Right cardiac atrium (tissue), 5 donors: ENCODE measurements around the gene ZNF675. TPM values are rescaled to one million over a fixed set of nuclear protein-coding genes. Genes with fewer than 3 reads are reported as not detected.
"Not testable (repeated sequence)": the region's sequence is repeated elsewhere in the genome, so short reads cannot be mapped to it uniquely, and the experiment has no call there.

ENCODE experiments used
- ATAC-seq, 2 donors: fragments of 200-7000 bp; cut with Tn5 transposase; one replicate each; pipeline versions ENCODE4 v1.8.0 to v1.9.1; 2020; ENCODE audit warnings: moderate library complexity in 2 of 2, mild to moderate bottlenecking in 1 of 2
- DNase-seq, 3 donors: peaks; one replicate each; pipeline ENCODE4 v3.0.0-alpha.2; 2020
- H3K27ac ChIP-seq: one replicate; pipeline ENCODE4 v1.5.1; 2013; ENCODE audit warnings: mild to moderate bottlenecking, low read length, control low read depth, moderate library complexity
- H3K27me3 ChIP-seq: one replicate; pipeline ENCODE4 v1.6.1; 2013; ENCODE audit not compliant: control insufficient read depth, insufficient read depth
- H3K4me1 ChIP-seq: one replicate; pipeline ENCODE4 v1.6.1; 2013; ENCODE audit warnings: low read length; ENCODE audit not compliant: control insufficient read depth, insufficient read depth
- H3K4me3 ChIP-seq: one replicate; pipeline ENCODE4 v1.5.1; 2013; ENCODE audit warnings: low read length, control low read depth
- H3K9me3 ChIP-seq: one replicate; pipeline ENCODE4 v1.6.1; 2013; ENCODE audit warnings: low read length; ENCODE audit not compliant: control insufficient read depth
- WGBS: extraction: QIAGEN DNeasy Blood & Tissue Kit; methylation state at CpG from one replicate; pipeline ENCODE4 v1.1.7; 2013; 5-methylcytosine and 5-hydroxymethylcytosine counted together
- intact Hi-C, 4 donors: fragments of 100-400 bp; cut with DNase I; formaldehyde crosslinking; loops; one replicate each; pipeline versions ENCODE4 v1.11.0 to v1.14.0; 2022 to 2023
- long read RNA-seq, 4 donors: library from polyadenylated mRNA; unstranded; transcript quantifications; one replicate each; pipeline ENCODE4 v2.0.0, GENCODE V29; 2020 to 2021
- polyA plus RNA-seq: library from polyadenylated mRNA; stranded (reverse); fragments of 200-250 nt; gene quantifications from one replicate; pipeline ENCODE4 v1.2.3, GENCODE V29; 2013
- total RNA-seq, 4 donors: library from RNA; stranded (reverse); fragmentation: NEBNext Ultra II Directional; extraction: Animal tissue kit (Norgen Biotek cat#: 25700); gene quantifications; one replicate each; pipeline ENCODE4 v1.2.1, GENCODE V29; 2021
- donor health status: healthy with polysubstance abuse.
- donor health status: DM: no; HTN: yes; CAD: no.
- donor health status: DM: no; HTN: no; CAD: no.
- donor health status: DM: no; HTN: yes; CAD: no; lungs with severe emphysema.
- donor health status: DM: yes; HTN: yes; CAD: no.

ZNF675 gene
- total RNA-seq (1 to 10 TPM; 5.2 to 5.5 (median 5.3) TPM), polyA plus RNA-seq (2.9 TPM)
- long read RNA-seq, donor 1, transcript ZNF675-201 (4 exons, 2,301 nt), result major isoform, 8 of 9 reads
- long read RNA-seq, donor 1, partial matches to known transcripts, result 0 of 9 reads
- long read RNA-seq, donor 1, other reads (novel, unspliced or antisense), result 1 of 9 reads
- long read RNA-seq, donor 2, partial matches to known transcripts, result 0 of 2 reads
- long read RNA-seq, donor 2, other reads (novel, unspliced or antisense), result 1 of 2 reads
- long read RNA-seq, donor 3, transcript ZNF675-201 (4 exons, 2,301 nt), result major isoform, 9 of 10 reads
- long read RNA-seq, donor 3, partial matches to known transcripts, result 0 of 10 reads
- long read RNA-seq, donor 3, other reads (novel, unspliced or antisense), result 1 of 10 reads
- long read RNA-seq, donor 4, partial matches to known transcripts, result 0 of 3 reads
- long read RNA-seq, donor 4, other reads (novel, unspliced or antisense), result 0 of 3 reads

DNA sequence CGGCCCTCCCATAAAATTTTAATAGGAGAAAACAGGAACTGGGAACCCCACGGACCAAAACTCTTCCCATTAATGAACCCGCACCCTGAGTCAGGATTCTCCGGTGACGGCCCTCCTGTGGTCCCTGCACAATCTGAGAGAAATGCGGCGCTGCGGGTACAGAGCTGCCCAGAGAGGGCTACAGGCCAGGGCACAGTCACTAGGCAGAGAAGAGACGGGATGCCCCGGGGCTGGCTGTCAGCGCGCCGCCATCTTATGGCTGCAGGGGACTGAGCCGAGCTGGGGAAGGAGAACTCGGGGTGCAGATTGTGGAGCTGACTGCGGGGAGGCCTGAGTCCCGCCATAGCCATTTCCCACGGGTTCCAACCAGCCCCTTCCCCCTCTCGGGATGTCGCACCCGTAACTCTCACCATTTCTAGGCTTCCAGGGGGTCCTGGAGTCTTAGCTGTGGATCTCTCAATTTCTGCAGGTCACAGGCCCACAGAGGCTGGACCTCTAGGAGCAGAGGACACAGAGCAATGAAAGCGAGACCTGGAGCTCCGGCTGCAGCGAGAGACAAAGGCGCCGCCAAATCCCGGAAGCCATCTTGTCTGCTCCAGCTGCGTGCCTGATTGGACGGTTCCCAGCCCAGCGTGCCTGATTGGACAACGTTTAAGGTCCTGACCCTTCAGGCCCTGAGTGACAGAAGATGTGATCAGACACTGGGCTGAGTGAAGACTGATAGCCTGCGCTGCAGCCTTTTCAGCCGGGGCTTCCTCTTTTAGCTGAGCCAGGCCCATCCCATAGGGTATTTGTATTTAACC, at the start of gene ZNF675:
Gene ZNF675 (minus strand): TSS at position 592 of the 803 bp plus-strand sequence. CDS start 179 bp downstream, at position 413.
- WGBS, result under 1% methylated on average over 33 of the region's 33 CpGs
- peak within 1 kb of the TSS; percentile 75 for H3K4me3 ChIP-seq
- DNase-seq (peak; percentile 94 to 98 (median 96)), ATAC-seq (peak; percentile 98 to 99)
- H3K27me3 ChIP-seq, result no peaks in the 10 kb centered on the region
- H3K4me1 ChIP-seq, result no peaks in the 10 kb centered on the region
- peak within 1 kb of the TSS; percentile 74 for H3K27ac ChIP-seq
- H3K9me3 ChIP-seq, result no peaks in the 10 kb centered on the region
- intact Hi-C loops, result no loop called here

DNA sequence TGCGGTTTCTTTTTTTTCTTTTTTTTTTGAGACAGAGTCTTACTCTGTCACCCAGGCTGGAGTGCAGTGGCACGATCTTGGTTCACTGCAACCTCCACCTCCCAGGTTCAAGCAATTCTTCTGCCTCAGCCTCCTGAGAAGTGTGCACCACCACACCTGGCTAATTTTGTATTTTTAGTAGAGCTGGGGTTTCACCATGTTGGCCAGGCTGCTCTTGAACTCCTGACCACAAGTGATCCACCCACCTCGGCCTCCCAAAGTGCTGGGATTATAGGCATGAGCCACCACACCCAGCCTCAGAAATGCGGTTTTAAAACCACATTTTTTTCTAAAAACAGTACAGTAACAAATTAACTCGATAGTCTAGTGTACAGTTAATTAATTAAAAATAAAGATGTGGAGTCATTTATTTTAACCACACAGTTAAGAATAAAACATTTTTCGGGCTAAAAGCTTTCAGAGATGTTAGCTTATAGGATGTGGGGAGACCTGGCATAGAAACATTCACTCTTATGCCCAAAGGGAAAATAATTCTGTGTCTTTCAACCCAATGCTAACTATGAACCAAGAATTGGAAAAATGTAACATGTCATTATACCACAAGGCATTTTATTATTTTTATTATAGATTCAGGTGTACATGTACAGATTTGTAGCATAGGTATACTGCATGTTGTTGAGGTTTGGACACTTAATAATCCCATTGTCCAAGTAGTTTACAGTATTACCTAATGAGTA, 43.9 kb upstream of the ZNF675 start:
- H3K4me3 ChIP-seq, H3K27ac ChIP-seq, H3K4me1 ChIP-seq, DNase-seq, H3K9me3 ChIP-seq, H3K27me3 ChIP-seq, ATAC-seq, intact Hi-C loops: not testable (repeated sequence)
- 87% methylated on average over 6 of the region's 6 CpGs for WGBS

DNA sequence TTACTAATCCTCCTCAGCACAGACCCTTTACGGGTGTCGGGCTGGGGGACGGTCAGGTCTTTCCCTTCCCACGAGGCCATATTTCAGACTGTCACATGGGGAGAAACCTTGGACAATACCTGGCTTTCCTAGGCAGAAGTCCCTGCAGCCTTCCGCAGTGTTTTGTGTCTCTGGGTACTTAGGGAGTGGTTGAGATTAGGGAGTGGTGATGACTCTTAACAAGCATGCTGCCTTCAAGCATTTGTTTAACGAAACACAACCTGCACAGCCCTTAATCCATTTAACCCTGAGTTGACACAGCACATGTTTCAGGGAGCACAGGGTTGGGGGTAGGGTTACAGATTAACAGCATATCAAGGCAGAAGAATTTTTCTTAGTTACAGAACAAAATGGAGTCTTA, 37.1 kb upstream of the ZNF675 start:
- H3K4me1 ChIP-seq, H3K27me3 ChIP-seq, DNase-seq, ATAC-seq, intact Hi-C loops, H3K4me3 ChIP-seq, H3K27ac ChIP-seq, H3K9me3 ChIP-seq: not testable (repeated sequence)
- WGBS, result 11% methylated on average over 3 of the region's 6 CpGs

DNA sequence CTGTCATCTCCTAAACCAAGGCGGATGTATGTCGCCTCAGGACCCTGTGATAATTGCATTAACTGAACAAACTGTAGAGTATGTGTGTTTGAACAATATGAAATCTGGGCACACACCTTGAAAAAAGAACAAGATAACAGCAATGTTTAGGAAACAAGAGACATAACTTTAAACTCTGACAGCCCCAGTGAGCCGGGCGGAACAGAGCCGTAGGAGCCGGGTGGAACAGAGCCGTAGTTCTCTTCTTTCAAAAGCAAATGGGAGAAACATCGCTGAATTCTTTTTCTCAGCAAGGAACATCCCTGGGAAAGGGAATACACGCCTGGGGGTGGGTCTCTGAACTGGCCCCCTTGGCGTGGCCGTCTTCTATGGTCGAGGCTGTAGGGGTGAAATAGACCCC, 31.8 kb upstream of the ZNF675 start:
- Histone ChIP-seq H3K4me1 (no peaks in the 10 kb centered on the region), H3K27ac (no peak overlapping the region), H3K9me3 (no peaks in the 10 kb centered on the region), H3K4me3 (no peak overlapping the region), H3K27me3 (no peaks in the 10 kb centered on the region)
- WGBS, result 7% methylated on average over 12 of the region's 12 CpGs
- intact Hi-C loops, result no loop called here
- no peak for ATAC-seq
- DNase-seq, result no peak

DNA sequence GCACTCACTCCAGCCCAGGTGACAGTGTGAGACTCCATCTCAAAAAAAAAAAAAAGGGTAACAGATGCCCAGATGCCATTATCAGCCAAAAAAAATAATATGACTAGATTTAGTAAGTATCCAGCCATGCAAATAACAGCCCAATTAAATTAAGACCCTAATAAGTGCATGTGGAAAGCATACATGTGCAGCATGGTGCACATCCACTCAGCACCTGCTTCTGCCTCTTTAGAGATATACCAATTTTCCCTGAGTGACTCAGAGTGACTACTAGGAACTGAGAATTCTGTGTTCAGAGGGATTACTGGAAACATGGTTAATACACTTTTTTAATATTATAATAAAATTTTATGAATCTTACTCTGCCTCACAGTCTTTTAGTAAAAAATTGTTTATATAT, 29.8 kb upstream of the ZNF675 start:
- intact Hi-C loops, result no loop called here
- Histone ChIP-seq H3K9me3 (no peaks in the 10 kb centered on the region), H3K4me3 (no peak overlapping the region), H3K27me3 (no peaks in the 10 kb centered on the region), H3K27ac (no peak overlapping the region), H3K4me1 (no peaks in the 10 kb centered on the region)
- ATAC-seq (no peak), DNase-seq (no peak)

DNA sequence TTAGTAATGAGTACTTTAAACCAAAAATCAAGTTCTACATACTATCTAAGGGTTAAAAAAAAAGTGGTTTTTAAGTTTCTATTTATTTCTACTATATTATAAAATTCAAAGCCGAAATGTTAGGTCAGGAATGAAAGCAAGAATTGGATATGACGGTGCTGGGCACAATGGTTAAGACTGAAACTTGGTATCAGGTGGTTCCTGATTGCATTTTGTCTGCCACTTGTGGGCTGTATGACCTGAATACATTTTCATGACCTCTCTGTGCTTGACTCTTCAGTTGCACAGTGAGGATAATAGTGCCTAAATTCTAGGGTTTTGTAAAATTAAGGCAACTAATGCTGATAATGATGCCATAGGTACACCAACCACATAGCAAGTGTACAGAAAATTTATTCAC, 22.3 kb upstream of the ZNF675 start:
- Histone ChIP-seq H3K4me1 (no peaks in the 10 kb centered on the region), H3K9me3 (no peaks in the 10 kb centered on the region), H3K27me3 (no peaks in the 10 kb centered on the region), H3K4me3 (no peak overlapping the region), H3K27ac (no peak overlapping the region)
- ATAC-seq (no peak), DNase-seq (no peak)
- intact Hi-C loops, result no loop called here
- WGBS, result 32% methylated on average over 2 of the region's 2 CpGs

DNA sequence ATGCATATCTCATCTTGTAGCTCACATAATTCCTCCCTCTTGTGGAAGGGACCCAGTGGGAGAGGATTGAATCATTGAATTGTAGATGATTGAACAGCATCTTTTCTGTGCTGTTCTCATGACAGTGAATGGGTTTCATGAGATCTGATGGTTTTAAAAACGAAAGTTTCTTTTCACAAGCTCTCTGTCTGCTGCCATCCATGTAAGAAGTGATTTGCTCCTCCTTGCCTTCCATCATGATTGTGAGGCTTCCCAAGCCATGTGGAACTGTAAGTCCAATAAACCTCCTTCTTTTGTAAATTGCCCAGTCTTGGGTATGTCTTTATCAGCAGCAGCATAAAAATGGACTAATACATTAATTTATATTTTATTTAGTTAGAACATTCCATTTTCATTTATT, 19.6 kb upstream of the ZNF675 start:
- Histone ChIP-seq H3K4me1 (no peaks in the 10 kb centered on the region), H3K4me3 (no peak overlapping the region), H3K27me3 (no peaks in the 10 kb centered on the region), H3K9me3 (no peaks in the 10 kb centered on the region), H3K27ac (no peak overlapping the region)
- DNase-seq, result no peak
- no peak for ATAC-seq
- 83% methylated on average over 1 of the region's 1 CpG for WGBS
- intact Hi-C loops, result no loop called here

DNA sequence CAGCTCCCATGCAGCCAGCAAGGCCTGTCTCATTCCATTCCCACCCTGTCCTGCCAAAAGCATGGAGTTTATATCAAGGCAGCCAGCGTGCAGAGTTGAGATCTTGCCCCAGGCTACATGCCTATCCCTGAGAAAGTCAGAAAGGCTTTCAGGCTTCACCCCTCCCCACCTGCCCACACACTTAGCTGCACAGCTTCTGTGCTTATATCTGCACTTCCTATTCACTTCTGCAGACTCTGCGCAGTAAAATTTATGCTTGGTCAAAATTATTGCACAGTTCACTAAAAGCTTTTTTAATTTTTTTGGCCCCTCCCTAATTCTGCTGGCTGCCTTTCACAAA, 12.5 kb upstream of the ZNF675 start:
- WGBS, result 65% methylated on average over 2 of the region's 2 CpGs
- Histone ChIP-seq H3K4me3 (no peak overlapping the region), H3K9me3 (no peaks in the 10 kb centered on the region), H3K27me3 (no peaks in the 10 kb centered on the region), H3K4me1 (no peaks in the 10 kb centered on the region), H3K27ac (no peak overlapping the region)
- ATAC-seq (no peak), DNase-seq (no peak)
- intact Hi-C loops, result no loop called here

DNA sequence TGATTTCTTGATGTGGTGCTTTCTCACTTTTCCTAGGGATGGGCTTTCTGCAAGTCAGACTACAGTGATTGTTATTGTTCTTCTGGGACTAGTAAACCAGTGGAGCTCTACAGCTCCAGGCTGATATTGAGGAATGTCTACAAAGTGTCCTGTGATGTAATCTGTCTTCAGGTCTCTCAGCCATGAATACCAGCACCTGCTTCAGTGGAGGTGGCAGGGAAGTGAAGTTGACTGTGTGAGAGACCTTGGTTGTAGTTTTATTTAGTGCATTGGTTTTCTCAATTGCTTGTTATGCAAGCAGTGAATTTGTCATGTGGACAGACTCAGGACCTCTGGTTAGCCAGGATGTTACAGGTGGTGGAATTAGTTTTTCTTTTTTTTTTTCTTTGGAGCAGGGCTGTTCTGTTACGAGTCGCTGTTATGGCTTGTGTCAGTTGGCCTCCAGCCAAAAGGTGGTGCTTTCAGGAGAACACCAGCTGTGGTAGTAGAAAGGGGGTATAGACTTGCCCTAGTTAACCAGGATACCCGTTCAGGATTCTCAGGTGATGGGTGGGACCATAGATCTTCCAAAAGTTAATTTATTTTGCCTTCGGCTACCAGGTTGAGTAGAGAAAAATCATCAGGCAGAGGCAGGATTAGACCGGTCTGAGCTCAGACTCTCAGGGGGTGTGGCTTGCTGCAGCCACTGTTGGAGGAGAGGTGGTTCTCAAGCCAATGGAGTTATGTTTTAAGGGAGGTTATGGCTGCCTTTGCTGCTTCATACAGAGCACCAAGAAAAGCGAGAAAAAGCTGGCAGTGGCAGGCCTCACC, 11.9 kb upstream of the ZNF675 start:
- Histone ChIP-seq H3K27ac (no peak overlapping the region), H3K9me3 (no peaks in the 10 kb centered on the region), H3K27me3 (no peaks in the 10 kb centered on the region), H3K4me3 (no peak overlapping the region), H3K4me1 (no peaks in the 10 kb centered on the region)
- DNase-seq (no peak), ATAC-seq (no peak)
- 69% methylated on average over 6 of the region's 6 CpGs for WGBS
- intact Hi-C loops, result no loop called here

DNA sequence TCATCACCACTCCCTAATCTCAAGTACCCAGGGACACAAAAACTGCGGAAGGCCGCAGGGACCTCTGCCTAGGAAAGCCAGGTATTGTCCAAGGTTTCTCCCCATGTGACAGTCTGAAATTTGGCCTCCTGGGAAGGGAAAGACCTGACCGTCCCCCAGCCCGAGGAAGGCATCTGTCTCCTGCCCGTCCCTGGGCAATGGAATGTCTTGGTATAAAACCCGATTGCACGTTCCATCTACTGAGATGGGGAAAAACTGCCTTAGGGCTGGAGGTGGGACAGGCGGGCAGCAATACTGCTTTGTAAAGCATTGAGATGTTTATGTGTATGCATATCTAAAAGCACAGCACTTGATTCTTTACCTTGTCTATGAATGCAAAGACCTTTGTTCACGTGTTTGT, 5.9 kb upstream of the ZNF675 start:
- 69% methylated on average over 7 of the region's 9 CpGs for WGBS
- ATAC-seq, DNase-seq, H3K4me3 ChIP-seq, H3K4me1 ChIP-seq, H3K9me3 ChIP-seq, H3K27ac ChIP-seq, H3K27me3 ChIP-seq, intact Hi-C loops: not testable (repeated sequence)
